ENCODE data around the gene PIK3CB.

Gene PIK3CB

GRCh38 chr3:138717348-138717747, 117.4 kb downstream of the PIK3CB start:
- no peak for DNase-seq (ENCODE audit: extremely low read depth, low read depth)
- H3K4me3 ChIP-seq (replicated peaks; ENCODE audit: low read depth, low read length), result no peak overlapping the region

GRCh38 chr3:138712086-138712485, 122.6 kb downstream of the PIK3CB start:
- no peak overlapping the region for H3K4me3 ChIP-seq (replicated peaks; ENCODE audit: low read depth, low read length)
- TF ChIP-seq CTCF (IDR thresholded peaks at IDR 0.05; ENCODE audit: low read depth, low read length, missing control alignments), result no peak

More at GRCh38 chr3:138717348-138717747, 117.4 kb downstream of the PIK3CB start:
- no peak for TF ChIP-seq CTCF (IDR thresholded peaks at IDR 0.05; ENCODE audit: low read depth, low read length, missing control alignments)

GRCh38 chr3:138705675-138706074, 129.1 kb downstream of the PIK3CB start:
- DNase-seq (ENCODE audit: extremely low read depth, low read depth), result no peak
- H3K4me3 ChIP-seq (replicated peaks; ENCODE audit: low read depth, low read length), result no peak overlapping the region
- TF ChIP-seq CTCF (IDR thresholded peaks at IDR 0.05; ENCODE audit: low read depth, low read length, missing control alignments), result no peak

More at GRCh38 chr3:138712086-138712485, 122.6 kb downstream of the PIK3CB start:
- DNase-seq (ENCODE audit: extremely low read depth, low read depth), result no peak

- TF ChIP-seq CTCF (IDR thresholded peaks at IDR 0.05; ENCODE audit: low read depth, low read length, missing control alignments), result no peak
- no peak overlapping the region for H3K4me3 ChIP-seq (replicated peaks; ENCODE audit: low read depth, low read length)
- no peak for DNase-seq (ENCODE audit: extremely low read depth, low read depth)
Observed at GRCh38 chr3:138696666-138697370, 137.9 kb downstream of the PIK3CB start.

- H3K4me3 ChIP-seq (replicated peaks; ENCODE audit: low read depth, low read length), result no peak overlapping the region
- no peak for TF ChIP-seq CTCF (IDR thresholded peaks at IDR 0.05; ENCODE audit: low read depth, low read length, missing control alignments)
- DNase-seq (ENCODE audit: extremely low read depth, low read depth), result peak; percentile 81
Observed at GRCh38 chr3:138694287-138695007, 140.3 kb downstream of the PIK3CB start.

- DNase-seq (ENCODE audit: extremely low read depth, low read depth), result no peak
- no peak for TF ChIP-seq CTCF (IDR thresholded peaks at IDR 0.05; ENCODE audit: low read depth, low read length, missing control alignments)
- H3K4me3 ChIP-seq (replicated peaks; ENCODE audit: low read depth, low read length), result no peak overlapping the region
Observed at GRCh38 chr3:138692152-138692551, 142.6 kb downstream of the PIK3CB start.

Measured in HFF-Myc (cell line).